Neuronal stem cell (in vitro differentiated cells): ENCODE data around the gene ATN1.
A peak's percentile ranks its signal among the peaks of the same experiment; 100 is the strongest.
"Not testable (repeated sequence)": the region's sequence is repeated elsewhere in the genome, so short reads cannot be mapped to it uniquely, and the experiment has no call there.

Experiments
- DNase-seq: peaks from one replicate; pipeline ENCODE4 v3.0.0-alpha.2; 2013; ENCODE audit warnings: low spot score
- H2AFZ ChIP-seq: one replicate; pipeline ENCODE4 v1.6.1; 2013; ENCODE audit warnings: mild to moderate bottlenecking, low read length, inconsistent platforms
- H2AK5ac ChIP-seq: 2 replicates; pipeline ENCODE4 v1.6.1; 2013; ENCODE audit warnings: low read depth, mild to moderate bottlenecking, inconsistent platforms, low read length, moderate library complexity, mixed read lengths
- H2BK120ac ChIP-seq: 2 replicates; pipeline ENCODE4 v1.6.1; 2013; ENCODE audit warnings: low read depth, mild to moderate bottlenecking, inconsistent platforms, low read length, moderate library complexity, mixed read lengths
- H2BK12ac ChIP-seq: one replicate; pipeline ENCODE4 v1.6.1; 2013; ENCODE audit warnings: low read length, inconsistent platforms
- H2BK15ac ChIP-seq: 2 replicates; pipeline ENCODE4 v1.6.1; 2013; ENCODE audit warnings: mild to moderate bottlenecking, low read length, inconsistent platforms, mixed read lengths
- H2BK5ac ChIP-seq: one replicate; pipeline ENCODE4 v1.6.1; 2013; ENCODE audit warnings: inconsistent platforms, mild to moderate bottlenecking, low read length, moderate library complexity
- H3K14ac ChIP-seq: one replicate; pipeline ENCODE4 v1.6.1; 2013; ENCODE audit warnings: low read length, inconsistent platforms
- H3K18ac ChIP-seq: 2 replicates; pipeline ENCODE4 v1.6.1; 2013; ENCODE audit warnings: low read length, inconsistent platforms
- H3K23ac ChIP-seq: 2 replicates; pipeline ENCODE4 v1.6.1; 2013; ENCODE audit warnings: low read depth, mild to moderate bottlenecking, mixed read lengths, low read length, inconsistent platforms; ENCODE audit not compliant: poor library complexity
- H3K27ac ChIP-seq: replicated peaks from 3 replicates; pipeline ENCODE4 v1.5.1; 2013; ENCODE audit warnings: low read length, inconsistent platforms
- H3K27me3 ChIP-seq, 3 experiments: 2 replicates each; pipeline ENCODE4 v1.6.1; 2013; ENCODE audit warnings: low read length in 3 of 3, mild to moderate bottlenecking in 2 of 3, inconsistent platforms in 1 of 3, low read depth in 1 of 3, mixed read lengths in 1 of 3, moderate library complexity in 1 of 3; ENCODE audit not compliant: control insufficient read depth in 3 of 3, insufficient read depth in 3 of 3
- H3K36me3 ChIP-seq, 2 donors: replicated peaks in 1 of 2; 2 replicates each; pipeline ENCODE4 v1.6.1; 2013; ENCODE audit warnings: low read length in 2 of 2; ENCODE audit not compliant: control insufficient read depth in 2 of 2, insufficient read depth in 2 of 2
- H3K4ac ChIP-seq: 2 replicates; pipeline ENCODE4 v1.6.1; 2013; ENCODE audit warnings: inconsistent platforms, mild to moderate bottlenecking, low read length, moderate library complexity
- H3K4me1 ChIP-seq, 2 donors: 1 replicate in 1 of 2; 2 replicates in 1 of 2; pipeline ENCODE4 v1.6.1; 2013; ENCODE audit warnings: low read length in 2 of 2, low read depth in 1 of 2; ENCODE audit not compliant: control insufficient read depth in 2 of 2, insufficient read depth in 1 of 2
- H3K4me2 ChIP-seq: one replicate; pipeline ENCODE4 v1.6.1; 2013; ENCODE audit warnings: mild to moderate bottlenecking, low read length, inconsistent platforms; ENCODE audit not compliant: insufficient read depth, poor library complexity, severe bottlenecking
- H3K4me3 ChIP-seq, 2 donors: 2 replicates each; pipeline ENCODE4 v1.5.1; 2013; ENCODE audit warnings: low read length in 2 of 2, mild to moderate bottlenecking in 2 of 2, inconsistent platforms in 1 of 2, moderate library complexity in 1 of 2
- H3K79me1 ChIP-seq: one replicate; pipeline ENCODE4 v1.6.1; 2013; ENCODE audit warnings: low read depth, mild to moderate bottlenecking, inconsistent platforms, low read length, moderate library complexity
- H3K9ac ChIP-seq: one replicate; pipeline ENCODE4 v1.6.1; 2013; ENCODE audit warnings: mild to moderate bottlenecking, low read depth, low read length, inconsistent platforms; ENCODE audit not compliant: poor library complexity
- H3K9me3 ChIP-seq, 2 donors: replicated peaks in 1 of 2; 2 replicates each; pipeline versions ENCODE3 to v1.6.1; 2013; ENCODE audit warnings: low read length in 2 of 2, mild to moderate bottlenecking in 2 of 2, inconsistent platforms in 1 of 2, low read depth in 1 of 2, mixed read lengths in 1 of 2, moderate library complexity in 1 of 2; ENCODE audit not compliant: control insufficient read depth in 2 of 2, insufficient read depth in 1 of 2
- H4K8ac ChIP-seq: one replicate; pipeline ENCODE4 v1.6.1; 2013; ENCODE audit warnings: low read depth, mild to moderate bottlenecking, inconsistent platforms, low read length, moderate library complexity
- H4K91ac ChIP-seq: one replicate; pipeline ENCODE4 v1.6.1; 2013; ENCODE audit warnings: low read length, low read depth, mild to moderate bottlenecking, inconsistent platforms; ENCODE audit not compliant: poor library complexity
- WGBS, 2 donors: extraction: QIAGEN DNeasy Blood & Tissue Kit; methylation state at CpG; one replicate each; pipeline ENCODE4 v1.1.7; 2013; ENCODE audit warnings: missing lambda C conversion rate in 2 of 2, mixed read lengths in 1 of 2; ENCODE audit not compliant: insufficient read length in 2 of 2, insufficient replicate concordance in 1 of 2; ENCODE audit errors: extremely low coverage in 2 of 2; 5-methylcytosine and 5-hydroxymethylcytosine counted together

Gene ATN1

GRCh38 chr12:6883683-6884082 is 44.1 kb upstream of the ATN1 start:
- H3K36me3 ChIP-seq = peaks cover 2 to 14% of the 10 kb centered on the region in 2 donors
- no peak for DNase-seq

DNA sequence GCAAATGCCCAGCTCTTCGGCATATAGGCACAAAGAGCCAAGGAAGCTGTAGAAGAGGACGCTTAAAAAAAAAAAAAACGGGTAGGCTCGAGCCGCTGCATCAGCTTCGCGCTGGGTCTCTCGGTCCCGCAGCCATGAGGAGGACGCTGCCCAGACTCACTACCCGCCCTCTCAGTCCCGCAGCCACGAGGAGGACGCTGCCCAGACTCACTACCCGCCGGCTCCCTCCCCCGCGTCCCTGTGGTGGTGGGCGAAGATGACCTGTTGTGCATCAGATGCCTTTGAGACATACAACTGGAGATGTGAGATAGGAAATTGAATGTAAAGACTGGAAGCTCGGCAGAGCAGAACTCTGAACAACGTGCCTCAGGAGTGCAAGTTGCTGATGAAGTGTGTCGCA is 43.2 kb upstream of the ATN1 start:
- peak overlapping the region; percentile 74 for H3K18ac ChIP-seq
- H3K27me3 ChIP-seq = no peaks in the 10 kb centered on the region

More at GRCh38 chr12:6883683-6884082, 44.1 kb upstream of the ATN1 start:
- peaks cover 0 to 5% of the 10 kb centered on the region in 2 donors for H3K4me1 ChIP-seq
- H2BK5ac ChIP-seq = no peak overlapping the region
- H3K9ac ChIP-seq = no peak overlapping the region
- no peak overlapping the region for H2BK15ac ChIP-seq
- H2BK12ac ChIP-seq = no peak overlapping the region
- no peak overlapping the region for H4K91ac ChIP-seq
- H3K4ac ChIP-seq = no peak overlapping the region
- no peak overlapping the region for H2AFZ ChIP-seq
- H3K14ac ChIP-seq = peak overlapping the region; percentile 11
- H3K4me3 ChIP-seq = no peak overlapping the region
- H3K4me2 ChIP-seq = no peak overlapping the region
- H3K9me3 ChIP-seq = no peaks in the 10 kb centered on the region
- peak overlapping the region; percentile 33 for H2AK5ac ChIP-seq
- no peak overlapping the region for H3K18ac ChIP-seq
- H3K27ac ChIP-seq = no peak overlapping the region
- no peak overlapping the region for H4K8ac ChIP-seq
- H3K27me3 ChIP-seq = no peaks in the 10 kb centered on the region
- no peak overlapping the region for H3K23ac ChIP-seq
- no CpG with 5 or more reads among the region's 11 CpGs for whole genome bisulfite sequencing, 2 donors
- H2BK120ac ChIP-seq = no peak overlapping the region
- H3K79me1 ChIP-seq = no peaks in the 10 kb centered on the region

GRCh38 chr12:6886206-6886999 is 41.4 kb upstream of the ATN1 start:
- not testable (repeated sequence) for H3K4me3 ChIP-seq, H3K18ac ChIP-seq, H3K79me1 ChIP-seq, H3K27me3 ChIP-seq, H3K4ac ChIP-seq, H2AFZ ChIP-seq, H3K9ac ChIP-seq, H3K14ac ChIP-seq, H2BK12ac ChIP-seq, H2BK15ac ChIP-seq, DNase-seq, H3K9me3 ChIP-seq, H4K91ac ChIP-seq, H2AK5ac ChIP-seq, H2BK5ac ChIP-seq, H3K4me1 ChIP-seq, H2BK120ac ChIP-seq, H3K23ac ChIP-seq
- peak overlapping the region; percentile 58 for H3K27ac ChIP-seq
- peaks cover 2 to 14% of the 10 kb centered on the region in 2 donors for H3K36me3 ChIP-seq
- peak overlapping the region; percentile 82 for H4K8ac ChIP-seq
- peak overlapping the region; percentile 11 for H3K4me2 ChIP-seq
- WGBS, 2 donors = no CpG with 5 or more reads among the region's 15 CpGs

More for the DNA sequence above, 43.2 kb upstream of the ATN1 start:
- H2BK120ac ChIP-seq = peak overlapping the region; percentile 48
- H3K9me3 ChIP-seq = no peaks in the 10 kb centered on the region
- H3K79me1 ChIP-seq = no peaks in the 10 kb centered on the region
- no peak overlapping the region for H4K8ac ChIP-seq
- DNase-seq = no peak
- no peak overlapping the region for H2BK5ac ChIP-seq
- H3K4me3 ChIP-seq = no peak overlapping the region
- peaks cover 2 to 14% of the 10 kb centered on the region in 2 donors for H3K36me3 ChIP-seq
- no peak overlapping the region for H3K9ac ChIP-seq
- H2AFZ ChIP-seq = no peak overlapping the region
- H2AK5ac ChIP-seq = peak overlapping the region; percentile 81
- peak overlapping the region; percentile 27 for H3K27ac ChIP-seq
- WGBS, 2 donors = no CpG with 5 or more reads among the region's 22 CpGs
- no peak overlapping the region for H3K4ac ChIP-seq
- no peak overlapping the region for H3K23ac ChIP-seq
- no peak overlapping the region for H3K14ac ChIP-seq
- no peak overlapping the region for H2BK15ac ChIP-seq
- peaks cover 0 to 5% of the 10 kb centered on the region in 2 donors for H3K4me1 ChIP-seq
- H3K4me2 ChIP-seq = no peak overlapping the region
- peak overlapping the region; percentile 33 for H2BK12ac ChIP-seq
- H4K91ac ChIP-seq = no peak overlapping the region

GRCh38 chr12:6887460-6887859 is 40.3 kb upstream of the ATN1 start:
- Histone ChIP-seq H3K18ac (no peak overlapping the region), H3K4ac (no peak overlapping the region), H3K9me3 (no peaks in the 10 kb centered on the region), H4K91ac (no peak overlapping the region), H3K14ac (no peak overlapping the region), H2AFZ (no peak overlapping the region), H2AK5ac (no peak overlapping the region), H3K27me3 (no peaks in the 10 kb centered on the region), H3K36me3 (peaks cover 2 to 14% of the 10 kb centered on the region in 2 donors), H2BK5ac (no peak overlapping the region), H2BK12ac (no peak overlapping the region), H3K9ac (no peak overlapping the region), H3K23ac (no peak overlapping the region), H2BK120ac (no peak overlapping the region), H4K8ac (no peak overlapping the region), H3K4me2 (no peak overlapping the region), H2BK15ac (no peak overlapping the region), H3K79me1 (no peaks in the 10 kb centered on the region), H3K4me3 (no peak overlapping the region), H3K27ac (no peak overlapping the region), H3K4me1 (peaks cover 5 to 9% of the 10 kb centered on the region in 2 donors)
- DNase-seq = no peak
- WGBS, 2 donors = no CpG with 5 or more reads among the region's 8 CpGs
